GM12878 (cell line): ENCODE measurements around the gene FAM120B. TPM values are rescaled to one million over a fixed set of nuclear protein-coding genes. Genes with fewer than 3 reads are reported as not detected.

Experiments
- ATAC-seq: fragments of 200-7000 bp; cut with Tn5 transposase; 3 replicates; pipeline ENCODE4 v1.9.1; 2020; ENCODE audit warnings: mild to moderate bottlenecking, moderate library complexity
- BruUV-seq: library from RNA; stranded (reverse); fragments of 400-500 nt; replicated peaks from 2 replicates; lab custom pipeline; 2021; lab: Mats Ljungman, UMichigan
- CTCF ChIA-PET: fragments of 300-600 bp; sonication (Branson Sonifier 250); formaldehyde crosslinking; extraction: SDS; loops from one replicate; lab custom pipeline; 2021; ENCODE audit warnings: inconsistent platforms; lab: Yijun Ruan, JAX
- POLR2A ChIA-PET: fragments of 350-600 bp; formaldehyde crosslinking; extraction: SDS; loops from one replicate; lab custom pipeline; 2021; ENCODE audit warnings: inconsistent platforms; lab: Charles Lee
- RAD21 ChIA-PET: fragments of 300-600 bp; sonication (Branson Sonifier 250); formaldehyde crosslinking; loops from one replicate; lab custom pipeline; 2023; ENCODE audit warnings: antibody characterized with exemption; ENCODE audit not compliant: unreplicated experiment; lab: Charles Lee
- SMC1A ChIA-PET: fragments of 300-600 bp; sonication (Branson Sonifier 250); formaldehyde crosslinking; loops from one replicate; lab custom pipeline; 2023; ENCODE audit not compliant: unreplicated experiment, uncharacterized antibody; lab: Charles Lee
- DNase-seq: peaks from one replicate; pipeline ENCODE4 v3.0.0-alpha.2; 2011; ENCODE audit warnings: low read depth, low spot score
- FAIRE-seq: peaks from 3 replicates; lab custom pipeline; 2011; peaks lifted over from hg19 to GRCh38; lab: Jason Lieb, UNC
- H2AFZ ChIP-seq: 2 replicates; pipeline ENCODE4 v1.6.0; 2011; ENCODE audit warnings: low read depth, low read length, control low read depth; ENCODE audit not compliant: control insufficient read depth
- H3K27ac ChIP-seq: 2 replicates; pipeline ENCODE4 v1.5.1; 2011; ENCODE audit warnings: control low read depth; ENCODE audit not compliant: control insufficient read depth, insufficient read depth
- H3K27me3 ChIP-seq, 2 experiments: replicated peaks in 1 of 2; 2 replicates each; pipeline versions ENCODE4 v1.6.0 to v1.6.1; 2011; ENCODE audit warnings: low read length in 1 of 2; ENCODE audit not compliant: control insufficient read depth in 2 of 2, insufficient read depth in 2 of 2
- H3K36me3 ChIP-seq, 2 experiments: 2 replicates each; pipeline ENCODE4 v1.5.1; 2011; ENCODE audit warnings: low read length in 1 of 2; ENCODE audit not compliant: control insufficient read depth in 2 of 2, insufficient read depth in 2 of 2
- H3K4me1 ChIP-seq: 2 replicates; pipeline ENCODE4 v1.6.1; 2011; ENCODE audit warnings: mild to moderate bottlenecking, low read length, moderate library complexity, mixed read lengths; ENCODE audit not compliant: control insufficient read depth, insufficient read depth
- H3K4me2 ChIP-seq: 2 replicates; pipeline ENCODE4 v1.6.0; 2011; ENCODE audit warnings: control low read depth; ENCODE audit not compliant: control insufficient read depth, insufficient read depth
- H3K4me3 ChIP-seq: fragments of 200-600 bp; sonication (generic); 2 replicates; pipeline ENCODE4 v1.5.1; 2016
- H3K79me2 ChIP-seq: 2 replicates; pipeline ENCODE4 v1.6.0; 2011; ENCODE audit warnings: low read length; ENCODE audit not compliant: control insufficient read depth, insufficient read depth
- H3K9ac ChIP-seq: 2 replicates; pipeline ENCODE4 v1.8.0; 2011; ENCODE audit warnings: low read length, control low read depth, mixed read lengths; ENCODE audit not compliant: control insufficient read depth, insufficient read depth
- H3K9me3 ChIP-seq: replicated peaks from 3 replicates; pipeline ENCODE4 v1.5.1; 2011; ENCODE audit warnings: mild to moderate bottlenecking, low read length; ENCODE audit not compliant: control insufficient read depth, insufficient read depth
- H4K20me1 ChIP-seq: 2 replicates; pipeline ENCODE4 v1.6.0; 2011; ENCODE audit not compliant: control insufficient read depth, insufficient read depth
- ASH2L ChIP-seq: fragments of 300-600, 200-600 bp; sonication (generic); IDR thresholded peaks from 2 replicates; pipeline ENCODE4 v1.6.1; 2017; ENCODE audit warnings: low read depth, mild to moderate bottlenecking, borderline replicate concordance
- BMI1 ChIP-seq: fragments of 450-650 bp; IDR thresholded peaks from 2 replicates; pipeline ENCODE4 v1.6.1; 2016; ENCODE audit warnings: mild to moderate bottlenecking, moderate library complexity, borderline replicate concordance
- GABPA ChIP-seq: IDR thresholded peaks from 2 replicates; pipeline ENCODE4 v1.6.1; 2014; ENCODE audit warnings: antibody characterized with exemption, low read depth, mild to moderate bottlenecking, inconsistent platforms
- IKZF2 ChIP-seq, 2 experiments: fragments of 450-650 bp; IDR thresholded peaks; 2 replicates each; pipeline ENCODE4 v1.6.1; 2017; ENCODE audit warnings: mild to moderate bottlenecking in 2 of 2, moderate library complexity in 2 of 2
- JUND ChIP-seq: IDR thresholded peaks from 2 replicates; pipeline ENCODE4 v1.6.1; 2012; ENCODE audit warnings: low read depth, mild to moderate bottlenecking, low read length, improper control_type of control experiment, moderate library complexity
- NKRF ChIP-seq: fragments of 450-650 bp; conservative IDR thresholded peaks from 2 replicates; pipeline ENCODE4 v1.6.1; 2017; ENCODE audit warnings: mild to moderate bottlenecking, moderate library complexity
- SMAD5 ChIP-seq: IDR thresholded peaks from 2 replicates; pipeline ENCODE4 v1.6.1; 2016; ENCODE audit warnings: antibody characterized with exemption, low read depth
- WGBS: methylation state at CpG from one replicate; pipeline ENCODE4 v1.1.6; 2016; ENCODE audit warnings: low lambda C conversion rate; ENCODE audit not compliant: insufficient replicate concordance, insufficient coverage; ENCODE audit errors: missing lambda C conversion rate; 5-methylcytosine and 5-hydroxymethylcytosine counted together
- in situ Hi-C: fragments of 300-500 bp; cut with MboI; formaldehyde crosslinking; loops from 9 replicates; pipeline ENCODE4 v1.14.3; 2018; ENCODE audit warnings: mixed read lengths
- intact Hi-C: fragments of 100-400 bp; cut with micrococcal nuclease; formaldehyde crosslinking; loops from one replicate; pipeline ENCODE4 v1.14.2; 2022; ENCODE audit not compliant: unreplicated experiment
- polyA plus RNA-seq, 11 experiments: library from polyadenylated mRNA; depleted of rRNA in 4 of 11; unstranded in 6 of 11; stranded (reverse) in 5 of 11; fragments of >200 nt; fragmentation: Nextera tagmentation in 4 of 11; fragmentation: Illumina TruSeq in 1 of 11; extraction: Ambion mirVana in 4 of 11; extraction: Trizol in 1 of 11; gene quantifications; 1 replicate in 1 of 11; 2 replicates in 10 of 11; pipeline versions ENCODE4 v1.2.1 to v1.2.3, GENCODE V29; 2011 to 2016; ENCODE audit warnings: inconsistent platforms in 2 of 11, missing spikeins in 2 of 11, low read depth in 1 of 11
- total RNA-seq, 4 experiments: library from RNA; depleted of rRNA in 3 of 4; stranded (reverse); fragments of >200 nt in 3 of 4; fragmentation: Illumina TruSeq in 1 of 4; extraction: Trizol in 1 of 4; gene quantifications; 2 replicates each; pipeline versions ENCODE4 v1.2.1 to v1.2.3, GENCODE V29; 2013 to 2021

The FAM120B gene
- total and polyA plus RNA-seq, 10 of the 15 experiments (the other 5 are each of a cell fraction or from before 2014, with no cell fraction given) = 3.3 to 21.6 (median 15.3) TPM

- no peak for FAIRE-seq
- ChIA-PET POLR2A (no interaction called here), SMC1A (interaction anchor here (1.0 kb wide), 1 partner anchor 16 kb away, joined by 3 read pairs; no protein-coding TSS in a partner anchor), RAD21 (no interaction called here), CTCF (no interaction called here)
- Histone ChIP-seq H3K27me3 (no peaks in the 10 kb centered on the region), H3K79me2 (no peaks in the 10 kb centered on the region), H3K9me3 (no peaks in the 10 kb centered on the region; the same call in 2 of the 3 replicates), H3K27ac (no peak overlapping the region), H3K4me3 (no peak overlapping the region), H3K4me2 (no peak overlapping the region), H2AFZ (no peak overlapping the region), H3K36me3 (no peaks in the 10 kb centered on the region), H3K9ac (no peak overlapping the region), H3K4me1 (no peaks in the 10 kb centered on the region; the same call in 1 of the 2 replicates), H4K20me1 (no peaks in the 10 kb centered on the region)
- in situ Hi-C loops = no loop called here
- WGBS = 0% methylated on average over 1 of the region's 1 CpG
- no peak for ATAC-seq
- no peak for DNase-seq
- no peak for TF ChIP-seq ASH2L
- TF ChIP-seq BMI1 = no peak
- no peak for TF ChIP-seq IKZF2 (IDR thresholded peaks at IDR 0.05)
- no peak for TF ChIP-seq GABPA
- TF ChIP-seq NKRF = no peak
- TF ChIP-seq SMAD5 = no peak
- no peak for TF ChIP-seq JUND
- intact Hi-C loops = no loop called here
- no TSS peak for BruUV-seq
Measured at GRCh38 chr6:170435766-170436165, 129.2 kb downstream of the FAM120B start.
